Subcutaneous abdominal adipose tissue (tissue), 5 donors: ENCODE results near the gene SLC43A3.
"Not testable (repeated sequence)": the region's sequence is repeated elsewhere in the genome, so short reads cannot be mapped to it uniquely, and the experiment has no call there.

Experiments
- H3K27ac ChIP-seq: one replicate; pipeline ENCODE4 v1.7.0; 2013; ENCODE audit warnings: low read depth, mild to moderate bottlenecking, inconsistent platforms, low read length, moderate library complexity
- H3K27me3 ChIP-seq, 5 donors: one replicate each; pipeline ENCODE4 v1.7.0; 2013; ENCODE audit warnings: low read length in 5 of 5, inconsistent platforms in 1 of 5; ENCODE audit not compliant: control insufficient read depth in 5 of 5, insufficient read depth in 4 of 5
- H3K36me3 ChIP-seq, 5 donors: one replicate each; pipeline ENCODE4 v1.7.0; 2013; ENCODE audit warnings: low read length in 5 of 5; ENCODE audit not compliant: control insufficient read depth in 5 of 5, insufficient read depth in 5 of 5
- H3K4me1 ChIP-seq, 5 donors: one replicate each; pipeline ENCODE4 v1.7.0; 2013; ENCODE audit warnings: low read length in 5 of 5, mild to moderate bottlenecking in 3 of 5, moderate library complexity in 1 of 5; ENCODE audit not compliant: control insufficient read depth in 5 of 5, insufficient read depth in 5 of 5
- H3K4me3 ChIP-seq, 5 donors: one replicate each; pipeline ENCODE4 v1.7.0; 2013; ENCODE audit warnings: low read length in 5 of 5, low read depth in 1 of 5
- H3K9ac ChIP-seq, 5 donors: one replicate each; pipeline ENCODE4 v1.7.0; 2013; ENCODE audit warnings: low read length in 5 of 5, mild to moderate bottlenecking in 4 of 5, moderate library complexity in 3 of 5
- H3K9me3 ChIP-seq, 5 donors: one replicate each; pipeline ENCODE4 v1.7.0; 2013; ENCODE audit warnings: low read length in 5 of 5; ENCODE audit not compliant: control insufficient read depth in 5 of 5
- donor health status: healthy.
- donor health status: healthy.
- donor health status: healthy.
- donor health status: healthy.
- donor health status: healthy.

The SLC43A3 gene

GRCh38 chr11:57373146-57373545 lies 53.8 kb downstream of the SLC43A3 start:
- Histone ChIP-seq H3K36me3 (no peaks in the 10 kb centered on the region), H3K4me3 (no peak overlapping the region), H3K4me1 (peaks cover 0 to 32% (median 5%) of the 10 kb centered on the region in 5 donors)

DNA sequence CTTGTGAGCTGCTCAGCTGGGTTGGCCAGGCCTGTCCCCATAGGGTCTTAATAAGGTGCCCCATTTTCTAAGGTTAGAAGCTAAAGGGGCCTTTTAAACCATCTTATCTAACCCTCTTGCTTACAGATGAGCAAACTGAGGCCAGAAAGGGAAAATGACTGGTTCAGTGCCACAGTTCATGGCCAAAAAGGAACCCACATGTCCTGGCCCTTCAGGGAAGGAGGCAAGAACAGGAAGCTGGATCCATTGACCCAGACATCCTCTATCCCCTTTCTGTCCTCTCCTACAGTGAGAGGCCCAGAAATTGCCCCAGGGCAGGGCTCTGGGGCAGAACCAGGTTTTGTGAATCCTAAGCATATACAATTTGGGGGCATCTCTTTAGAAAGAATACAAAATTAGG lies 56.0 kb downstream of the SLC43A3 start:
- Histone ChIP-seq H3K4me3 (no peak overlapping the region), H3K27ac (no peak overlapping the region), H3K4me1 (peaks cover 0 to 33% (median 5%) of the 10 kb centered on the region in 5 donors), H3K27me3 (peaks cover 0 to 2% (median 0%) of the 10 kb centered on the region in 5 donors), H3K36me3 (no peaks in the 10 kb centered on the region), H3K9me3 (no peaks in the 10 kb centered on the region), H3K9ac (no peak overlapping the region)

More at GRCh38 chr11:57373146-57373545, 53.8 kb downstream of the SLC43A3 start:
- no peaks in the 10 kb centered on the region for H3K9me3 ChIP-seq
- H3K27me3 ChIP-seq = peaks cover 0 to 13% (median 6%) of the 10 kb centered on the region in 5 donors
- no peak overlapping the region for H3K9ac ChIP-seq
- no peak overlapping the region for H3K27ac ChIP-seq

- Histone ChIP-seq H3K9me3 (no peaks in the 10 kb centered on the region), H3K9ac (no peak overlapping the region), H3K36me3 (no peaks in the 10 kb centered on the region), H3K4me1 (peaks cover 0 to 28% (median 4%) of the 10 kb centered on the region in 5 donors), H3K27ac (no peak overlapping the region), H3K27me3 (peaks cover 0 to 2% (median 0%) of the 10 kb centered on the region in 5 donors), H3K4me3 (no peak overlapping the region)
Measured at GRCh38 chr11:57370251-57370650, 56.7 kb downstream of the SLC43A3 start.

GRCh38 chr11:57368845-57369232 lies 58.1 kb downstream of the SLC43A3 start:
- Histone ChIP-seq H3K9me3 (no peaks in the 10 kb centered on the region), H3K27ac (no peak overlapping the region), H3K4me1 (peaks cover 0 to 24% (median 4%) of the 10 kb centered on the region in 5 donors), H3K4me3 (no peak overlapping the region), H3K9ac (no peak overlapping the region), H3K36me3 (no peaks in the 10 kb centered on the region), H3K27me3 (peaks cover 0 to 2% (median 0%) of the 10 kb centered on the region in 5 donors)

GRCh38 chr11:57368106-57368844 lies 58.6 kb downstream of the SLC43A3 start:
- no peak overlapping the region for H3K9ac ChIP-seq

GRCh38 chr11:57364851-57365660 lies 61.9 kb downstream of the SLC43A3 start:
- peaks cover 0 to 10% (median 0%) of the 10 kb centered on the region in 5 donors for H3K4me1 ChIP-seq
- H3K27me3 ChIP-seq = peaks cover 0 to 5% (median 0%) of the 10 kb centered on the region in 5 donors
- no peaks in the 10 kb centered on the region for H3K36me3 ChIP-seq
- H3K27ac ChIP-seq = no peak overlapping the region
- H3K4me3 ChIP-seq = no peak overlapping the region
- H3K9me3 ChIP-seq = peaks cover 0 to 2% (median 0%) of the 10 kb centered on the region in 5 donors
- no peak overlapping the region for H3K9ac ChIP-seq

More at GRCh38 chr11:57368106-57368844, 58.6 kb downstream of the SLC43A3 start:
- Histone ChIP-seq H3K27me3 (peaks cover 0 to 2% (median 0%) of the 10 kb centered on the region in 5 donors), H3K4me3 (no peak overlapping the region), H3K36me3 (no peaks in the 10 kb centered on the region), H3K27ac (no peak overlapping the region), H3K4me1 (peaks cover 0 to 22% (median 4%) of the 10 kb centered on the region in 5 donors), H3K9me3 (peaks cover 0 to under 1% (median 0%) of the 10 kb centered on the region in 5 donors)

DNA sequence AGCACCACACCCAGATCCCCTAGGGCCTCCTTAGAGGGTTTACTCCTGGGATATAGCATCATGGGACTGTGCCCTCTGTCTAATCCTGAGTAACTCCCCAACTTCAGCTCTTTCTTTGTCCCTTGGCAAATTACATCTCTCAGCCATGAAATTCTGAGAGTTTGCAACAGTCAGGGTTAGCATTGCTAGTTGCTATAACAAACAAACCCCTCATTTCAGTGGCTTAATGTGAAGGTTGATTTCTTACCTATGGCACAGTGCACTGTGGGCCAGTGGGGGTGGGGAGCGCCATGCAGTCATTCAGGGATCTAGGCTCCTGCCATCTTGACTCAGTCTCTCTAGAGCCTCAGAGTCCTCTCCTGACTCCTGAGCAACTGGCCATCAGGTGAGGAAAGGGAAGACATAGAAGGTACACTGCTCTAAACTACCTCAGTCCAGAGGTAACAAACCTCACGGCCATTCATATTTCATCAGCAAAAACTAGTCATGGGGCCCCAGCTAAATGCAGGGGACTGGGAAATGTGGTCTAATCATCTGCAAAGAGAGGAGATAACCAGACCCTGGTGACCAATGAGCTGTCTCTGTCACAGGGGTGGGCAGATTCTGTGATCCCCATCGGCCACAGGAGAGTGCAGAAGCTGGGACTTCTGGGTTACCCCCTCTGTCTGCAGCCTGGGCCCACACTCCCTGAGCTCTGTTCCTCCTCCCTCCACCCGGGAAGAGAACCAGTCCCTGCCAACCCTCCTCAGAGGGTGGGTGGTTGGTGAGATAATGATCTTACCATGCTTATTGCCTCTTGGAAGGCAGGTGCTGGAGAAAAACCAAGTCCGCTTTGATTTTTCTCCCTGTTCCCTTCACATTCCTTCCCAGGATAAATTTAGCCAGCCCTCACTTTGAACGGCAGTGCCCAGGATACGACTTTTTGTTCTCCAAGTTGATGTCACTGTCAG lies 63.5 kb downstream of the SLC43A3 start:
- Histone ChIP-seq H3K4me3 (no peak overlapping the region), H3K9me3 (peaks cover 0 to 2% (median 0%) of the 10 kb centered on the region in 5 donors), H3K27me3 (peaks cover 0 to 5% (median 0%) of the 10 kb centered on the region in 5 donors), H3K4me1 (peaks cover 0 to 5% (median 0%) of the 10 kb centered on the region in 5 donors), H3K27ac (no peak overlapping the region), H3K36me3 (no peaks in the 10 kb centered on the region), H3K9ac (no peak overlapping the region)

DNA sequence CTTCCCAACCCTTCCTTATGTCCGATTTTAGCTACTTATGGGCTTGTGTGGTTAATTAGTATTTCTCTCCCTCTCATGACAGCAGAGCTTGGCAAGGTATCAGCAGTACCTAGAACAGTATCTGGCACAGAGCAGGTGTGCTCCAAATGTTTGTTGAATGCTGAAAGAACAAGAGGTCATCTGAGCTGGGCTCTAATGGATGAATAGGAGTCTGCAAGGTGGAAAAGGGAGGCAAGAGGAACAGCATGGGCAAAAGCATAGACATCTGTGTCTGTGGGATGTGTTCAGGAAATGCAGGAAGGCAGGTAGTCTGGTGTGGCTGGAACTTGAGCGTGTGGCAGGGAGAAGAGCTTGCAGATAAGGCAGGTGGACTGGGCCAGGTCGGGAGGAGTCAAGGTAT lies 65.0 kb downstream of the SLC43A3 start:
- Histone ChIP-seq H3K27me3 (peaks cover 0 to 5% (median 0%) of the 10 kb centered on the region in 5 donors), H3K9ac (no peak overlapping the region), H3K36me3 (no peaks in the 10 kb centered on the region), H3K9me3 (peaks cover 0 to 2% (median 0%) of the 10 kb centered on the region in 5 donors), H3K27ac (no peak overlapping the region), H3K4me1 (peaks cover 0 to 3% (median 0%) of the 10 kb centered on the region in 5 donors), H3K4me3 (no peak overlapping the region)

DNA sequence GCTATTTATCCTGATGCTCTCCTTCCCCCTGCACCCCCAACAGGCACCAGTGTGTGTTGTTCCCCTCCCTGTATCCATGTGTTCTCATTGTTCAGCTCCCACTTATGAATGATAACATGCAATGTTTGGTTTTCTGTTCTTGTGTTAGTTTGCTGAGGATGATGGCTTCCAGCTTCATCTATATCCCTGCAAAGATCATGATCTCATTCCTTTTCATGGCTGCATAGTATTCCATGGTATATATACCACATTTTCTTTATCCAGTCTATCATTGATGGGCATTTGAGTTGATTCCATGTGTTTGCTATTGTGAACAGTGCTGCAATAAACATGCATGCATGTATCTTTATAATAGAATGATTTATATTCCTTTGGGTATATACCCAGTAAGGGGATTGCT lies 65.5 kb downstream of the SLC43A3 start:
- H3K9me3 ChIP-seq, H3K27me3 ChIP-seq, H3K27ac ChIP-seq, H3K4me1 ChIP-seq, H3K36me3 ChIP-seq, H3K4me3 ChIP-seq, H3K9ac ChIP-seq: not testable (repeated sequence)
